ENCODE results near the gene CDK19. TPM values are rescaled to one million over a fixed set of nuclear protein-coding genes. Genes with fewer than 3 reads are reported as not detected.

CDK19 gene
- total and polyA plus RNA-seq, 9 of the 15 experiments (the other 6 are each of a cell fraction or from before 2014, with no cell fraction given) = 3.8 to 15.2 (median 7.4) TPM

DNA sequence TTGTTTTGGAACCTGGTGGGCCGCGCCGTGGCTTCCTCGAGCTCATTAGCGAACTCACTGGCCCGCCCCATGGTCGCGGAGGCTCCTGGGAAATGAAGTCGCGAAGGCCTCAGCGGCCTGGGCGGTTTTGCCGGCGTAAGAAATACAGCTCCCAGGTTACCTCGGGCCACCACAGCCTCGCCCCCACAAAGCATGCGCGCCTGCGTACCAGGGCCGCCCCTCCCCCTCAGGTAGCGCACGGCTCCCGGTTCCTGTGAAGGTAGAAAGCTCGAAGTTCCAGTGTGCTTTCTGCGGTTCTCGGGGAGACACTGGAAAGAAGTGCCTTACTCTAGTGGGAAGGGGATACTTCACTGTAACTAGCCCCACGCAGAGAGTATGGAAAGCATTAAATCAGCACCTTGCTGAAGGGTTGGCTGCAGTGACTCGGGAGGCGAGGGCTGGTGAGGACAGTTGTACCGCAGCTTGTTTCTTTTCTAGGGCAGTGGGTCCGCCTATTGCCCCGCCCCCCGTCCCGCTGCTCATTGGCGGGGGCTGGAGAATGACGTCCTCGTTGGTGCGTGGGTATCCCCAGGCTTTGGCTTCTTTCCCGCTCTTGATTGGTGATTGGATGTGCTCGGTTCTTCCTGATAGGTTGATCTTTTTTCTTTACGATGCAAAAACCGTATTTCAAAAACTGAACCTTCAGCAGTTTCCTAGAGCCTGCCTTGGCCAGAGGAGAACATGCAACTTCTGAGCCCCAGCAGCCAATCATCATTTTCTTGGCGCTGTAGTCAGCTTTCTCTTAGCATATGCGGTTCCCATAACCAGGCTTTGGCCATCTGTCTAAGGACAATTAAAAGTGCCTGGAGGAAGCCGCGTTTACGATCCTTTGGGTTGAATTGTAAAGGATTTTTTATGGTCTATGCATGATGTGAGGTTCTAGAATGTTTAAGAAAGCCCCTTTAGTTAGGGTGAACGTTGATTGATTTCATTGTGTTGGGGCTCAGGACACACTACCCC is at the start of gene CDK19 (continued):
- TF ChIP-seq, protein P1, sequence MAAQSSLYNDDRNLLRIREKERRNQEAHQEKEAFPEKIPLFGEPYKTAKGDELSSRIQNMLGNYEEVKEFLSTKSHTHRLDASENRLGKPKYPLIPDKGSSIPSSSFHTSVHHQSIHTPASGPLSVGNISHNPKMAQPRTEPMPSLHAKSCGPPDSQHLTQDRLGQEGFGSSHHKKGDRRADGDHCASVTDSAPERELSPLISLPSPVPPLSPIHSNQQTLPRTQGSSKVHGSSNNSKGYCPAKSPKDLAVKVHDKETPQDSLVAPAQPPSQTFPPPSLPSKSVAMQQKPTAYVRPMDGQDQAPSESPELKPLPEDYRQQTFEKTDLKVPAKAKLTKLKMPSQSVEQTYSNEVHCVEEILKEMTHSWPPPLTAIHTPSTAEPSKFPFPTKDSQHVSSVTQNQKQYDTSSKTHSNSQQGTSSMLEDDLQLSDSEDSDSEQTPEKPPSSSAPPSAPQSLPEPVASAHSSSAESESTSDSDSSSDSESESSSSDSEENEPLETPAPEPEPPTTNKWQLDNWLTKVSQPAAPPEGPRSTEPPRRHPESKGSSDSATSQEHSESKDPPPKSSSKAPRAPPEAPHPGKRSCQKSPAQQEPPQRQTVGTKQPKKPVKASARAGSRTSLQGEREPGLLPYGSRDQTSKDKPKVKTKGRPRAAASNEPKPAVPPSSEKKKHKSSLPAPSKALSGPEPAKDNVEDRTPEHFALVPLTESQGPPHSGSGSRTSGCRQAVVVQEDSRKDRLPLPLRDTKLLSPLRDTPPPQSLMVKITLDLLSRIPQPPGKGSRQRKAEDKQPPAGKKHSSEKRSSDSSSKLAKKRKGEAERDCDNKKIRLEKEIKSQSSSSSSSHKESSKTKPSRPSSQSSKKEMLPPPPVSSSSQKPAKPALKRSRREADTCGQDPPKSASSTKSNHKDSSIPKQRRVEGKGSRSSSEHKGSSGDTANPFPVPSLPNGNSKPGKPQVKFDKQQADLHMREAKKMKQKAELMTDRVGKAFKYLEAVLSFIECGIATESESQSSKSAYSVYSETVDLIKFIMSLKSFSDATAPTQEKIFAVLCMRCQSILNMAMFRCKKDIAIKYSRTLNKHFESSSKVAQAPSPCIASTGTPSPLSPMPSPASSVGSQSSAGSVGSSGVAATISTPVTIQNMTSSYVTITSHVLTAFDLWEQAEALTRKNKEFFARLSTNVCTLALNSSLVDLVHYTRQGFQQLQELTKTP (IDR thresholded peaks at IDR 0.05; ENCODE audit: low read depth in 1 of 2, partially characterized antibody in 2 of 2) = peak; percentile 72 to 95
- 0 out of 2 replicates have a peak, but pooled peaks have one; percentile 74 for TF ChIP-seq CGGBP1 (CRISPR knock-in tag; IDR thresholded peaks at IDR 0.05)
- TF ChIP-seq, protein P2, sequence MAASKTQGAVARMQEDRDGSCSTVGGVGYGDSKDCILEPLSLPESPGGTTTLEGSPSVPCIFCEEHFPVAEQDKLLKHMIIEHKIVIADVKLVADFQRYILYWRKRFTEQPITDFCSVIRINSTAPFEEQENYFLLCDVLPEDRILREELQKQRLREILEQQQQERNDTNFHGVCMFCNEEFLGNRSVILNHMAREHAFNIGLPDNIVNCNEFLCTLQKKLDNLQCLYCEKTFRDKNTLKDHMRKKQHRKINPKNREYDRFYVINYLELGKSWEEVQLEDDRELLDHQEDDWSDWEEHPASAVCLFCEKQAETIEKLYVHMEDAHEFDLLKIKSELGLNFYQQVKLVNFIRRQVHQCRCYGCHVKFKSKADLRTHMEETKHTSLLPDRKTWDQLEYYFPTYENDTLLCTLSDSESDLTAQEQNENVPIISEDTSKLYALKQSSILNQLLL (CRISPR knock-in tag; IDR thresholded peaks at IDR 0.05; ENCODE audit: borderline replicate concordance) = no peak
- peak; percentile 62 to 89; a peak in 1 of 4 replicates for TF ChIP-seq ARNT (IDR thresholded peaks at IDR 0.05)
- TF ChIP-seq MCM3 (IDR thresholded peaks at IDR 0.05) = no peak
- TF ChIP-seq, protein P3, sequence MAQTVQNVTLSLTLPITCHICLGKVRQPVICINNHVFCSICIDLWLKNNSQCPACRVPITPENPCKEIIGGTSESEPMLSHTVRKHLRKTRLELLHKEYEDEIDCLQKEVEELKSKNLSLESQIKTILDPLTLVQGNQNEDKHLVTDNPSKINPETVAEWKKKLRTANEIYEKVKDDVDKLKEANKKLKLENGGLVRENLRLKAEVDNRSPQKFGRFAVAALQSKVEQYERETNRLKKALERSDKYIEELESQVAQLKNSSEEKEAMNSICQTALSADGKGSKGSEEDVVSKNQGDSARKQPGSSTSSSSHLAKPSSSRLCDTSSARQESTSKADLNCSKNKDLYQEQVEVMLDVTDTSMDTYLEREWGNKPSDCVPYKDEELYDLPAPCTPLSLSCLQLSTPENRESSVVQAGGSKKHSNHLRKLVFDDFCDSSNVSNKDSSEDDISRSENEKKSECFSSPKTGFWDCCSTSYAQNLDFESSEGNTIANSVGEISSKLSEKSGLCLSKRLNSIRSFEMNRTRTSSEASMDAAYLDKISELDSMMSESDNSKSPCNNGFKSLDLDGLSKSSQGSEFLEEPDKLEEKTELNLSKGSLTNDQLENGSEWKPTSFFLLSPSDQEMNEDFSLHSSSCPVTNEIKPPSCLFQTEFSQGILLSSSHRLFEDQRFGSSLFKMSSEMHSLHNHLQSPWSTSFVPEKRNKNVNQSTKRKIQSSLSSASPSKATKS (CRISPR knock-in tag; IDR thresholded peaks at IDR 0.05) = no peak
- no peak for TF ChIP-seq MCM7 (IDR thresholded peaks at IDR 0.05)
- no peak for TF ChIP-seq CTCF (IDR thresholded peaks at IDR 0.05 in 2 of 3, conservative IDR thresholded peaks at IDR 0.05 in 1 of 3; ENCODE audit: insufficient read depth in 2 of 3, low read depth in 1 of 3, low read length in 3 of 3)
- TF ChIP-seq SNIP1 (IDR thresholded peaks at IDR 0.05; ENCODE audit: low read depth) = no peak
- TF ChIP-seq CBX8 (IDR thresholded peaks at IDR 0.05; ENCODE audit: borderline replicate concordance, extremely low read depth, low read depth, low read length, poor library complexity, severe bottlenecking) = no peak
- no peak for TF ChIP-seq ZNF140 (CRISPR knock-in tag; IDR thresholded peaks at IDR 0.05)
- TF ChIP-seq FOXO4 (CRISPR knock-in tag; IDR thresholded peaks at IDR 0.05) = no peak
- no peak for TF ChIP-seq ZNF124 (CRISPR knock-in tag; IDR thresholded peaks at IDR 0.05)
- peak; percentile 85; the same call in 1 of the 2 replicates for TF ChIP-seq ZC3H4 (CRISPR knock-in tag; IDR thresholded peaks at IDR 0.05; ENCODE audit: borderline replicate concordance)

Data from K562 (cell line).